Measurements from ENCODE around the gene SKI.

The SKI gene

GRCh38 chr1:2185880-2186855 is 42.0 kb upstream of the SKI start:
- peaks cover 20% of the 10 kb centered on the region for H3K36me3 ChIP-seq (ENCODE audit: insufficient read depth, low read length)
- H3K4me1 ChIP-seq (ENCODE audit: insufficient read depth, low read length): 0 out of 2 replicates have a peak, but pooled peaks cover 3% of the 10 kb centered on the region
- no peak overlapping the region for H3K27ac ChIP-seq (ENCODE audit: low read depth, low read length)
- WGBS: 96% methylated on average over 38 of the region's 38 CpGs
- H3K9ac ChIP-seq (ENCODE audit: low read depth, low read length): no peak overlapping the region
- H3K27me3 ChIP-seq (ENCODE audit: insufficient read depth, low read length): no peaks in the 10 kb centered on the region
- no peaks in the 10 kb centered on the region for H3K9me3 ChIP-seq (ENCODE audit: insufficient read depth, low read depth, low read length)
- H3K4me3 ChIP-seq (ENCODE audit: low read length): no peak overlapping the region

GRCh38 chr1:2186901-2187300 is 41.2 kb upstream of the SKI start:
- Histone ChIP-seq H3K9ac (ENCODE audit: low read depth, low read length) (no peak overlapping the region), H3K27ac (ENCODE audit: low read depth, low read length) (no peak overlapping the region), H3K4me3 (ENCODE audit: low read length) (no peak overlapping the region), H3K4me1 (ENCODE audit: insufficient read depth, low read length) (0 out of 2 replicates have a peak, but pooled peaks cover 3% of the 10 kb centered on the region), H3K36me3 (ENCODE audit: insufficient read depth, low read length) (peaks cover 17% of the 10 kb centered on the region), H3K9me3 (ENCODE audit: insufficient read depth, low read depth, low read length) (no peaks in the 10 kb centered on the region), H3K27me3 (ENCODE audit: insufficient read depth, low read length) (no peaks in the 10 kb centered on the region)
- WGBS: 91% methylated on average over 9 of the region's 9 CpGs

- Histone ChIP-seq H3K27me3 (ENCODE audit: insufficient read depth, low read length) (no peaks in the 10 kb centered on the region), H3K4me3 (ENCODE audit: low read length) (no peak overlapping the region), H3K9ac (ENCODE audit: low read depth, low read length) (no peak overlapping the region), H3K27ac (ENCODE audit: low read depth, low read length) (no peak overlapping the region), H3K36me3 (ENCODE audit: insufficient read depth, low read length) (peaks cover 24% of the 10 kb centered on the region), H3K4me1 (ENCODE audit: insufficient read depth, low read length) (0 out of 2 replicates have a peak, but pooled peaks cover 3% of the 10 kb centered on the region), H3K9me3 (ENCODE audit: insufficient read depth, low read depth, low read length) (no peaks in the 10 kb centered on the region)
- 92% methylated on average over 13 of the region's 13 CpGs for WGBS
Observed at GRCh38 chr1:2187619-2188018, 40.5 kb upstream of the SKI start.

GRCh38 chr1:2188336-2188735 is 39.8 kb upstream of the SKI start:
- 92% methylated on average over 16 of the region's 16 CpGs for WGBS
- Histone ChIP-seq H3K27ac (ENCODE audit: low read depth, low read length) (no peak overlapping the region), H3K36me3 (ENCODE audit: insufficient read depth, low read length) (peaks cover 24% of the 10 kb centered on the region), H3K4me1 (ENCODE audit: insufficient read depth, low read length) (peaks cover 6% of the 10 kb centered on the region; the same call in 1 of the 2 replicates), H3K9me3 (ENCODE audit: insufficient read depth, low read depth, low read length) (no peaks in the 10 kb centered on the region), H3K27me3 (ENCODE audit: insufficient read depth, low read length) (no peaks in the 10 kb centered on the region), H3K4me3 (ENCODE audit: low read length) (no peak overlapping the region), H3K9ac (ENCODE audit: low read depth, low read length) (no peak overlapping the region)

GRCh38 chr1:2189459-2190425 is 38.4 kb upstream of the SKI start:
- no peaks in the 10 kb centered on the region for H3K9me3 ChIP-seq (ENCODE audit: insufficient read depth, low read depth, low read length)
- 19% methylated on average over 65 of the region's 65 CpGs for WGBS
- peaks cover 19% of the 10 kb centered on the region for H3K36me3 ChIP-seq (ENCODE audit: insufficient read depth, low read length)
- H3K4me3 ChIP-seq (ENCODE audit: low read length): peak overlapping the region; percentile 46
- H3K4me1 ChIP-seq (ENCODE audit: insufficient read depth, low read length): peaks cover 6% of the 10 kb centered on the region; the same call in 1 of the 2 replicates
- H3K27ac ChIP-seq (ENCODE audit: low read depth, low read length): peak overlapping the region; percentile 78
- no peaks in the 10 kb centered on the region for H3K27me3 ChIP-seq (ENCODE audit: insufficient read depth, low read length)
- H3K9ac ChIP-seq (ENCODE audit: low read depth, low read length): peak overlapping the region; percentile 56

- Histone ChIP-seq H3K27ac (ENCODE audit: low read depth, low read length) (no peak overlapping the region), H3K4me3 (ENCODE audit: low read length) (no peak overlapping the region), H3K9ac (ENCODE audit: low read depth, low read length) (no peak overlapping the region), H3K9me3 (ENCODE audit: insufficient read depth, low read depth, low read length) (no peaks in the 10 kb centered on the region), H3K27me3 (ENCODE audit: insufficient read depth, low read length) (no peaks in the 10 kb centered on the region), H3K36me3 (ENCODE audit: insufficient read depth, low read length) (peaks cover 11% of the 10 kb centered on the region), H3K4me1 (ENCODE audit: insufficient read depth, low read length) (peaks cover 6% of the 10 kb centered on the region; the same call in 1 of the 2 replicates)
- 92% methylated on average over 19 of the region's 19 CpGs for WGBS
Observed at GRCh38 chr1:2190491-2190976, 37.6 kb upstream of the SKI start.

- WGBS: 93% methylated on average over 30 of the region's 30 CpGs
- Histone ChIP-seq H3K4me3 (ENCODE audit: low read length) (no peak overlapping the region), H3K9me3 (ENCODE audit: insufficient read depth, low read depth, low read length) (no peaks in the 10 kb centered on the region), H3K27ac (ENCODE audit: low read depth, low read length) (no peak overlapping the region), H3K36me3 (ENCODE audit: insufficient read depth, low read length) (peaks cover 8% of the 10 kb centered on the region; the same call in 1 of the 2 replicates), H3K4me1 (ENCODE audit: insufficient read depth, low read length) (peaks cover 6% of the 10 kb centered on the region; the same call in 1 of the 2 replicates), H3K27me3 (ENCODE audit: insufficient read depth, low read length) (no peaks in the 10 kb centered on the region), H3K9ac (ENCODE audit: low read depth, low read length) (no peak overlapping the region)
Observed at GRCh38 chr1:2192031-2192995, 35.8 kb upstream of the SKI start.

- H3K9ac ChIP-seq (ENCODE audit: low read depth, low read length): peak overlapping the region; percentile 73
- H3K4me1 ChIP-seq (ENCODE audit: insufficient read depth, low read length): peaks cover 6% of the 10 kb centered on the region; the same call in 1 of the 2 replicates
- H3K4me3 ChIP-seq (ENCODE audit: low read length): peak overlapping the region; percentile 70
Observed at GRCh38 chr1:2193514-2194281, 34.4 kb upstream of the SKI start.

GRCh38 chr1:2194319-2194897 is 33.7 kb upstream of the SKI start, which contains the start of gene FAAP20:
Gene FAAP20 (minus strand): TSS chr1:2194772. CDS start chr1:2194749, 23 bp downstream.
- no peaks in the 10 kb centered on the region for H3K27me3 ChIP-seq (ENCODE audit: insufficient read depth, low read length)
- no peaks in the 10 kb centered on the region for H3K9me3 ChIP-seq (ENCODE audit: insufficient read depth, low read depth, low read length)
- WGBS: 2% methylated on average over 58 of the region's 63 CpGs
- H3K9ac ChIP-seq (ENCODE audit: low read depth, low read length): peak within 1 kb of the TSS; percentile 73
- peak within 1 kb of the TSS; percentile 91 for H3K27ac ChIP-seq (ENCODE audit: low read depth, low read length)
- 0 out of 2 replicates have a peak, but pooled peaks cover 8% of the 10 kb centered on the region for H3K36me3 ChIP-seq (ENCODE audit: insufficient read depth, low read length)
- H3K4me3 ChIP-seq (ENCODE audit: low read length): peak within 1 kb of the TSS; percentile 70
- peaks cover 6% of the 10 kb centered on the region; the same call in 1 of the 2 replicates for H3K4me1 ChIP-seq (ENCODE audit: insufficient read depth, low read length)

More at GRCh38 chr1:2193514-2194281, 34.4 kb upstream of the SKI start:
- H3K36me3 ChIP-seq (ENCODE audit: insufficient read depth, low read length): 0 out of 2 replicates have a peak, but pooled peaks cover 8% of the 10 kb centered on the region
- peak overlapping the region; percentile 71 for H3K27ac ChIP-seq (ENCODE audit: low read depth, low read length)
- H3K27me3 ChIP-seq (ENCODE audit: insufficient read depth, low read length): no peaks in the 10 kb centered on the region
- WGBS: 66% methylated on average over 44 of the region's 44 CpGs
- H3K9me3 ChIP-seq (ENCODE audit: insufficient read depth, low read depth, low read length): no peaks in the 10 kb centered on the region

Measured in HUES64 (cell line).